Skeletal muscle cell (primary cell): ENCODE measurements around the gene DGLUCY.

Experiments
- DNase-seq: peaks from one replicate; pipeline ENCODE4 v3.0.0-alpha.2; 2010; ENCODE audit warnings: low read depth
- H3K4me3 ChIP-seq: 2 replicates; pipeline ENCODE4 v1.5.1; 2011; ENCODE audit warnings: low read depth, mild to moderate bottlenecking, control low read depth, low read length, moderate library complexity

DGLUCY gene

GRCh38 chr14:91267965-91268437 is 154.1 kb downstream of the DGLUCY start:
- H3K4me3 ChIP-seq = no peak overlapping the region
- no peak for DNase-seq

- no peak overlapping the region for H3K4me3 ChIP-seq
- DNase-seq = no peak
These were observed 155.5 kb downstream of the DGLUCY start for GRCh38 chr14:91269076-91269991.

GRCh38 chr14:91270188-91270587 is 156.3 kb downstream of the DGLUCY start:
- H3K4me3 ChIP-seq = no peak overlapping the region

GRCh38 chr14:91270619-91271018 is 156.7 kb downstream of the DGLUCY start:
- no peak for DNase-seq

More at GRCh38 chr14:91270188-91270587, 156.3 kb downstream of the DGLUCY start:
- no peak for DNase-seq

GRCh38 chr14:91271639-91272038 is 157.8 kb downstream of the DGLUCY start:
- no peak overlapping the region for H3K4me3 ChIP-seq
- DNase-seq = no peak

More at GRCh38 chr14:91270619-91271018, 156.7 kb downstream of the DGLUCY start:
- H3K4me3 ChIP-seq = no peak overlapping the region

- no peak overlapping the region for H3K4me3 ChIP-seq
- no peak for DNase-seq
These were observed 158.7 kb downstream of the DGLUCY start for GRCh38 chr14:91272341-91273272.

- no peak for DNase-seq
- no peak overlapping the region for H3K4me3 ChIP-seq
These were observed 159.5 kb downstream of the DGLUCY start for GRCh38 chr14:91273273-91273884.

GRCh38 chr14:91273885-91274273 is 160.0 kb downstream of the DGLUCY start:
- no peak for DNase-seq

GRCh38 chr14:91274796-91275195 is 160.9 kb downstream of the DGLUCY start:
- no peak for DNase-seq
- no peak overlapping the region for H3K4me3 ChIP-seq

More at GRCh38 chr14:91273885-91274273, 160.0 kb downstream of the DGLUCY start:
- H3K4me3 ChIP-seq = no peak overlapping the region
